SK-N-SH (cell line): ENCODE results near the gene C1orf210. TPM values are rescaled to one million over a fixed set of nuclear protein-coding genes. Genes with fewer than 3 reads are reported as not detected.

Experiments used
- CTCF ChIA-PET: fragments of 300-600, 350-600 bp; formaldehyde crosslinking; extraction: SDS; loops from one replicate; lab custom pipeline; 2021; lab: Yijun Ruan, JAX
- POLR2A ChIA-PET: fragments of 350-600 bp; sonication (Branson Sonifier 250); formaldehyde crosslinking; extraction: SDS; loops from one replicate; lab custom pipeline; 2020; ENCODE audit warnings: antibody characterized with exemption, inconsistent platforms; lab: Yijun Ruan, JAX
- DNase-seq: peaks from one replicate; pipeline ENCODE4 v3.0.0; 2012
- H2AFZ ChIP-seq: fragments of 200-600 bp; sonication (generic); 2 replicates; pipeline ENCODE4 v1.8.1; 2016; ENCODE audit warnings: antibody characterized with exemption, mild to moderate bottlenecking, low read depth
- H3F3A ChIP-seq: fragments of 200-600 bp; sonication (generic); replicated peaks from 2 replicates; pipeline ENCODE3; 2016; ENCODE audit warnings: antibody characterized with exemption, mild to moderate bottlenecking; ENCODE audit not compliant: insufficient read depth
- H3K27ac ChIP-seq, 2 experiments: fragments of 200-500 bp in 1 of 2; fragments of 200-600 bp in 1 of 2; sonication (Bioruptor generic) in 1 of 2; sonication (generic), shearing (Covaris generic) in 1 of 2; 2 replicates each; pipeline versions ENCODE4 v1.5.1 to v1.6.1; 2014 to 2016; ENCODE audit warnings: low read depth in 2 of 2, inconsistent platforms in 1 of 2, low read length in 1 of 2, mild to moderate bottlenecking in 1 of 2, mixed read lengths in 1 of 2
- H3K27me3 ChIP-seq: fragments of 200-600 bp; sonication (generic), shearing (Covaris generic); 2 replicates; pipeline ENCODE4 v1.6.1; 2016; ENCODE audit warnings: mixed run types; ENCODE audit not compliant: insufficient read depth
- H3K36me3 ChIP-seq, 2 experiments: fragments of 200-500 bp in 1 of 2; fragments of 200-600 bp in 1 of 2; sonication (Bioruptor generic) in 1 of 2; sonication (generic) in 1 of 2; replicated peaks in 1 of 2; 2 replicates each; pipeline versions ENCODE3 to v1.5.1; 2014 to 2016; ENCODE audit warnings: low read length in 1 of 2, mild to moderate bottlenecking in 1 of 2; ENCODE audit not compliant: insufficient read depth in 2 of 2, control insufficient read depth in 1 of 2
- H3K4me1 ChIP-seq, 2 experiments: fragments of 200-500 bp in 1 of 2; fragments of 200-600 bp in 1 of 2; sonication (Bioruptor generic) in 1 of 2; sonication (generic), shearing (Covaris generic) in 1 of 2; 2 replicates each; pipeline versions ENCODE4 v1.5.1 to v1.6.1; 2014 to 2016; ENCODE audit warnings: low read depth in 1 of 2, low read length in 1 of 2, mixed run types in 1 of 2; ENCODE audit not compliant: insufficient read depth in 2 of 2, control insufficient read depth in 1 of 2
- H3K4me2 ChIP-seq: fragments of 200-600 bp; sonication (generic), shearing (Covaris generic); 2 replicates; pipeline ENCODE4 v1.6.1; 2017; ENCODE audit warnings: mixed run types
- H3K4me3 ChIP-seq, 2 experiments: fragments of 200-500 bp in 1 of 2; fragments of 200-600 bp in 1 of 2; sonication (Bioruptor generic) in 1 of 2; sonication (generic), shearing (Covaris generic) in 1 of 2; 2 replicates each; pipeline versions ENCODE4 v1.5.1 to v1.8.1; 2014 to 2016; ENCODE audit warnings: low read depth in 2 of 2, inconsistent platforms in 1 of 2, low read length in 1 of 2, mild to moderate bottlenecking in 1 of 2, mixed read lengths in 1 of 2, moderate library complexity in 1 of 2
- H3K79me2 ChIP-seq: fragments of 200-600 bp; sonication (generic); 2 replicates; pipeline ENCODE4 v1.8.1; 2017; ENCODE audit warnings: mild to moderate bottlenecking; ENCODE audit not compliant: insufficient read depth
- H3K9ac ChIP-seq: fragments of 200-600 bp; sonication (generic); 2 replicates; pipeline ENCODE4 v1.6.1; 2017; ENCODE audit warnings: mixed run types
- H3K9me2 ChIP-seq: fragments of 200-600 bp; sonication (generic); 2 replicates; pipeline ENCODE4 v1.6.1; 2017; ENCODE audit warnings: mixed run types
- H3K9me3 ChIP-seq: fragments of 200-600 bp; sonication (generic); 2 replicates; pipeline ENCODE4 v1.6.1; 2017; ENCODE audit warnings: mixed run types, mild to moderate bottlenecking, moderate library complexity
- H4K20me1 ChIP-seq: fragments of 200-600 bp; sonication (generic); 2 replicates; pipeline ENCODE4 v1.6.1; 2017; ENCODE audit warnings: mild to moderate bottlenecking, mixed run types; ENCODE audit not compliant: insufficient read depth
- CHD2 ChIP-seq: fragments of 150-350 bp; IDR thresholded peaks from 2 replicates; pipeline ENCODE4 v1.6.1; 2018; ENCODE audit warnings: low read length; ENCODE audit not compliant: partially characterized antibody
- FOSL2 ChIP-seq: IDR thresholded peaks from 2 replicates; pipeline ENCODE4 v1.4.0; 2012; ENCODE audit warnings: low read depth, mild to moderate bottlenecking, moderate library complexity, borderline replicate concordance
- GATA2 ChIP-seq: sonication (generic); formaldehyde crosslinking; IDR thresholded peaks from 2 replicates; pipeline ENCODE4 v1.5.0; 2020; ENCODE audit warnings: mild to moderate bottlenecking, missing genetic modification reagents
- NFIC ChIP-seq: IDR thresholded peaks from 2 replicates; pipeline ENCODE4 v1.4.0; 2012; ENCODE audit warnings: borderline replicate concordance
- NRF1 ChIP-seq: IDR thresholded peaks from 2 replicates; pipeline ENCODE4 v1.6.1; 2012; ENCODE audit warnings: low read depth, mild to moderate bottlenecking, low read length
- RFX5 ChIP-seq: IDR thresholded peaks from 2 replicates; pipeline ENCODE4 v1.6.1; 2012; ENCODE audit warnings: mild to moderate bottlenecking, improper control_type of control experiment, low read length
- RXRA ChIP-seq: IDR thresholded peaks from 2 replicates; pipeline ENCODE4 v1.4.0; 2012; ENCODE audit warnings: low read depth, mild to moderate bottlenecking, borderline replicate concordance
- WGBS: methylation state at CpG from one replicate; pipeline ENCODE4 v1.1.6; 2017; ENCODE audit warnings: low lambda C conversion rate; 5-methylcytosine and 5-hydroxymethylcytosine counted together
- polyA plus RNA-seq, 3 experiments: library from polyadenylated mRNA; depleted of rRNA; stranded (reverse); fragments of >200 nt; gene quantifications; 2 replicates each; pipeline ENCODE4 v1.2.3, GENCODE V29; 2012
- TF ChIP-seq, protein P1 (sequence below): IDR thresholded peaks from 2 replicates; pipeline ENCODE4 v1.6.1; 2012; ENCODE audit warnings: mild to moderate bottlenecking, low read depth, low read length, moderate library complexity
- TF ChIP-seq, protein P2 (sequence below): IDR thresholded peaks from 2 replicates; pipeline ENCODE4 v1.4.0; 2012; ENCODE audit warnings: low read depth, borderline replicate concordance
- TF ChIP-seq, protein P3 (sequence below): IDR thresholded peaks from 2 replicates; pipeline ENCODE4; 2012
- TF ChIP-seq, protein P4 (sequence below): fragments of 150-350 bp; IDR thresholded peaks from 2 replicates; pipeline ENCODE4 v1.6.1; 2016; ENCODE audit warnings: mild to moderate bottlenecking, low read depth, low read length
- TF ChIP-seq, protein P5 (sequence below): IDR thresholded peaks from 2 replicates; pipeline ENCODE4 v1.4.0; 2012; ENCODE audit warnings: low read depth, borderline replicate concordance

C1orf210 gene
- polyA plus RNA-seq, 1 of the 3 experiments (the other 2 are of a cell fraction): not detected

DNA sequence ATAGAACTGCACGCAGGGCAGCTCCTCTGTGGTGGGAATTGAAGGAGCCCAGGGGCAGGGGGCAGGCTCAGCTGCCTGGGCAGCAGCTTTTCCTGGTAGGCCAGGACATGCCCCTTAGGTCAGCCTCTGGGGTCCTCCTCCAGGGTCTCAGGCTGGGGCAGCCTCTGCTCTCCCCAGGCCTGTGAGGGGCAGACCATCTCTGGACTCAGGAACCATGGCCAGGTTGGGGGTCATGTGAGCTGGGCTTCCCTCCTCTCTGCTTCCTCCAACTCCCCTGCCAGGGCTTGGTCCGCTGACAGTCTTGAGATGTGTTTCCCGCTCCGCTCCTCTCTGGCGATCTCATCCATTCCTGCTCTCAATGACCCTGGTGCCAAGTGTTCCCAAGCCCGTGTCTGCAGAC, 5.7 kb downstream of the C1orf210 start:
- no peaks in the 10 kb centered on the region for H4K20me1 ChIP-seq
- TF ChIP-seq RFX5 (no peak), CHD2 (no peak), RXRA (no peak), FOSL2 (no peak), NRF1 (no peak), NFIC (no peak), GATA2 (CRISPR knock-in tag) (no peak)
- TF ChIP-seq, protein P1, sequence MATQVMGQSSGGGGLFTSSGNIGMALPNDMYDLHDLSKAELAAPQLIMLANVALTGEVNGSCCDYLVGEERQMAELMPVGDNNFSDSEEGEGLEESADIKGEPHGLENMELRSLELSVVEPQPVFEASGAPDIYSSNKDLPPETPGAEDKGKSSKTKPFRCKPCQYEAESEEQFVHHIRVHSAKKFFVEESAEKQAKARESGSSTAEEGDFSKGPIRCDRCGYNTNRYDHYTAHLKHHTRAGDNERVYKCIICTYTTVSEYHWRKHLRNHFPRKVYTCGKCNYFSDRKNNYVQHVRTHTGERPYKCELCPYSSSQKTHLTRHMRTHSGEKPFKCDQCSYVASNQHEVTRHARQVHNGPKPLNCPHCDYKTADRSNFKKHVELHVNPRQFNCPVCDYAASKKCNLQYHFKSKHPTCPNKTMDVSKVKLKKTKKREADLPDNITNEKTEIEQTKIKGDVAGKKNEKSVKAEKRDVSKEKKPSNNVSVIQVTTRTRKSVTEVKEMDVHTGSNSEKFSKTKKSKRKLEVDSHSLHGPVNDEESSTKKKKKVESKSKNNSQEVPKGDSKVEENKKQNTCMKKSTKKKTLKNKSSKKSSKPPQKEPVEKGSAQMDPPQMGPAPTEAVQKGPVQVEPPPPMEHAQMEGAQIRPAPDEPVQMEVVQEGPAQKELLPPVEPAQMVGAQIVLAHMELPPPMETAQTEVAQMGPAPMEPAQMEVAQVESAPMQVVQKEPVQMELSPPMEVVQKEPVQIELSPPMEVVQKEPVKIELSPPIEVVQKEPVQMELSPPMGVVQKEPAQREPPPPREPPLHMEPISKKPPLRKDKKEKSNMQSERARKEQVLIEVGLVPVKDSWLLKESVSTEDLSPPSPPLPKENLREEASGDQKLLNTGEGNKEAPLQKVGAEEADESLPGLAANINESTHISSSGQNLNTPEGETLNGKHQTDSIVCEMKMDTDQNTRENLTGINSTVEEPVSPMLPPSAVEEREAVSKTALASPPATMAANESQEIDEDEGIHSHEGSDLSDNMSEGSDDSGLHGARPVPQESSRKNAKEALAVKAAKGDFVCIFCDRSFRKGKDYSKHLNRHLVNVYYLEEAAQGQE: no peak
- TF ChIP-seq, protein P2, sequence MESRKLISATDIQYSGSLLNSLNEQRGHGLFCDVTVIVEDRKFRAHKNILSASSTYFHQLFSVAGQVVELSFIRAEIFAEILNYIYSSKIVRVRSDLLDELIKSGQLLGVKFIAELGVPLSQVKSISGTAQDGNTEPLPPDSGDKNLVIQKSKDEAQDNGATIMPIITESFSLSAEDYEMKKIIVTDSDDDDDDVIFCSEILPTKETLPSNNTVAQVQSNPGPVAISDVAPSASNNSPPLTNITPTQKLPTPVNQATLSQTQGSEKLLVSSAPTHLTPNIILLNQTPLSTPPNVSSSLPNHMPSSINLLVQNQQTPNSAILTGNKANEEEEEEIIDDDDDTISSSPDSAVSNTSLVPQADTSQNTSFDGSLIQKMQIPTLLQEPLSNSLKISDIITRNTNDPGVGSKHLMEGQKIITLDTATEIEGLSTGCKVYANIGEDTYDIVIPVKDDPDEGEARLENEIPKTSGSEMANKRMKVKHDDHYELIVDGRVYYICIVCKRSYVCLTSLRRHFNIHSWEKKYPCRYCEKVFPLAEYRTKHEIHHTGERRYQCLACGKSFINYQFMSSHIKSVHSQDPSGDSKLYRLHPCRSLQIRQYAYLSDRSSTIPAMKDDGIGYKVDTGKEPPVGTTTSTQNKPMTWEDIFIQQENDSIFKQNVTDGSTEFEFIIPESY: no peak
- TF ChIP-seq, protein P3, sequence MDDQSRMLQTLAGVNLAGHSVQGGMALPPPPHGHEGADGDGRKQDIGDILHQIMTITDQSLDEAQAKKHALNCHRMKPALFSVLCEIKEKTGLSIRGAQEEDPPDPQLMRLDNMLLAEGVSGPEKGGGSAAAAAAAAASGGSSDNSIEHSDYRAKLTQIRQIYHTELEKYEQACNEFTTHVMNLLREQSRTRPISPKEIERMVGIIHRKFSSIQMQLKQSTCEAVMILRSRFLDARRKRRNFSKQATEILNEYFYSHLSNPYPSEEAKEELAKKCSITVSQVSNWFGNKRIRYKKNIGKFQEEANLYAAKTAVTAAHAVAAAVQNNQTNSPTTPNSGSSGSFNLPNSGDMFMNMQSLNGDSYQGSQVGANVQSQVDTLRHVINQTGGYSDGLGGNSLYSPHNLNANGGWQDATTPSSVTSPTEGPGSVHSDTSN: no peak
- TF ChIP-seq, protein P4, sequence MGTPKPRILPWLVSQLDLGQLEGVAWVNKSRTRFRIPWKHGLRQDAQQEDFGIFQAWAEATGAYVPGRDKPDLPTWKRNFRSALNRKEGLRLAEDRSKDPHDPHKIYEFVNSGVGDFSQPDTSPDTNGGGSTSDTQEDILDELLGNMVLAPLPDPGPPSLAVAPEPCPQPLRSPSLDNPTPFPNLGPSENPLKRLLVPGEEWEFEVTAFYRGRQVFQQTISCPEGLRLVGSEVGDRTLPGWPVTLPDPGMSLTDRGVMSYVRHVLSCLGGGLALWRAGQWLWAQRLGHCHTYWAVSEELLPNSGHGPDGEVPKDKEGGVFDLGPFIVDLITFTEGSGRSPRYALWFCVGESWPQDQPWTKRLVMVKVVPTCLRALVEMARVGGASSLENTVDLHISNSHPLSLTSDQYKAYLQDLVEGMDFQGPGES: no peak
- TF ChIP-seq, protein P5, sequence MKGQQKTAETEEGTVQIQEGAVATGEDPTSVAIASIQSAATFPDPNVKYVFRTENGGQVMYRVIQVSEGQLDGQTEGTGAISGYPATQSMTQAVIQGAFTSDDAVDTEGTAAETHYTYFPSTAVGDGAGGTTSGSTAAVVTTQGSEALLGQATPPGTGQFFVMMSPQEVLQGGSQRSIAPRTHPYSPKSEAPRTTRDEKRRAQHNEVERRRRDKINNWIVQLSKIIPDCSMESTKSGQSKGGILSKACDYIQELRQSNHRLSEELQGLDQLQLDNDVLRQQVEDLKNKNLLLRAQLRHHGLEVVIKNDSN: no peak
- no peak overlapping the region for H3K4me2 ChIP-seq
- POLR2A ChIA-PET: interaction anchor here (0.6 kb wide), 1 partner anchor 119 kb away, joined by 4 read pairs; no protein-coding TSS in a partner anchor
- no peaks in the 10 kb centered on the region for H3F3A ChIP-seq
- peaks cover 11% of the 10 kb centered on the region; the same call in 1 of the 2 replicates for H3K27me3 ChIP-seq
- H3K79me2 ChIP-seq: no peaks in the 10 kb centered on the region
- no peak overlapping the region for H2AFZ ChIP-seq
- H3K4me1 ChIP-seq: no peaks in the 10 kb centered on the region
- no peak overlapping the region for H3K9ac ChIP-seq
- H3K9me2 ChIP-seq: no peaks in the 10 kb centered on the region
- CTCF ChIA-PET: no interaction called here
- H3K9me3 ChIP-seq: no peaks in the 10 kb centered on the region
- no peak overlapping the region for H3K4me3 ChIP-seq
- no peak overlapping the region for H3K27ac ChIP-seq
- WGBS: 73% methylated on average over 5 of the region's 6 CpGs
- no peaks in the 10 kb centered on the region for H3K36me3 ChIP-seq
- no peak for DNase-seq
